Heart left ventricle (tissue), 16 donors: ENCODE measurements around the gene DNMT3A. TPM values are rescaled to one million over a fixed set of nuclear protein-coding genes. Genes with fewer than 3 reads are reported as not detected.

Experiments used
- ATAC-seq, 4 donors: fragments of 200-7000 bp; cut with Tn5 transposase; one replicate each; pipeline ENCODE4 v1.9.1; 2020 to 2022; ENCODE audit warnings: moderate library complexity in 4 of 4, mild to moderate bottlenecking in 3 of 4, moderate number of reproducible peaks in 1 of 4
- DNase-seq, 5 donors: peaks; one replicate each; pipeline ENCODE4 v3.0.0-alpha.2; 2020
- H3K27ac ChIP-seq, 12 donors: fragments of 200-600 bp; sonication (generic) in 4 of 12; one replicate each; pipeline versions ENCODE4 v1.5.0 to v1.8.0; 2016 to 2022; ENCODE audit warnings: mild to moderate bottlenecking in 2 of 12
- H3K27me3 ChIP-seq, 9 donors: fragments of 200-600 bp; sonication (generic) in 2 of 9; one replicate each; pipeline versions ENCODE4 v1.5.1 to v1.8.0; 2016 to 2022; ENCODE audit warnings: mild to moderate bottlenecking in 3 of 9
- H3K36me3 ChIP-seq, 9 donors: fragments of 200-600 bp; sonication (generic) in 2 of 9; one replicate each; pipeline versions ENCODE4 v1.5.0 to v1.8.0; 2018 to 2022; ENCODE audit warnings: mild to moderate bottlenecking in 2 of 9
- H3K4me1 ChIP-seq, 12 donors: fragments of 200-600 bp; sonication (generic) in 4 of 12; one replicate each; pipeline versions ENCODE4 v1.5.0 to v1.8.0; 2016 to 2022; ENCODE audit warnings: mild to moderate bottlenecking in 3 of 12
- H3K4me3 ChIP-seq, 12 donors: fragments of 200-600 bp; sonication (generic) in 4 of 12; one replicate each; pipeline versions ENCODE4 v1.5.0 to v1.8.0; 2017 to 2022; ENCODE audit warnings: mild to moderate bottlenecking in 9 of 12, moderate library complexity in 4 of 12
- H3K9me3 ChIP-seq, 12 donors: fragments of 200-600 bp; sonication (generic) in 4 of 12; one replicate each; pipeline versions ENCODE4 v1.5.0 to v1.8.0; 2016 to 2022; ENCODE audit warnings: mild to moderate bottlenecking in 1 of 12
- POLR2A ChIP-seq, 2 donors: fragments of 450-650 bp; IDR thresholded peaks; one replicate each; pipeline ENCODE4 v1.6.1; 2017; ENCODE audit warnings: antibody characterized with exemption in 2 of 2, mild to moderate bottlenecking in 2 of 2, moderate library complexity in 2 of 2
- WGBS, 4 donors: extraction: QIAGEN DNeasy Blood & Tissue Kit in 2 of 4; methylation state at CpG; one replicate each; pipeline versions ENCODE4 v1.1.5 to v1.1.7; 2013 to 2018; 5-methylcytosine and 5-hydroxymethylcytosine counted together
- intact Hi-C, 10 donors: fragments of 100-400 bp; cut with DNase I; formaldehyde crosslinking; loops; one replicate each; pipeline versions ENCODE4 v1.11.1 to v1.14.2; 2022
- polyA plus RNA-seq, 2 donors: library from polyadenylated mRNA; stranded (reverse); fragments of 200-250 nt; gene quantifications; one replicate each; pipeline ENCODE4 v1.2.3, GENCODE V29; 2013
- total RNA-seq, 9 donors: library from RNA; depleted of rRNA in 2 of 9; stranded (reverse); fragments of >200 nt in 2 of 9; fragmentation: NEBNext Ultra II Directional in 3 of 9; extraction: Animal tissue kit (Norgen Biotek cat#: 25700) in 3 of 9; gene quantifications; one replicate each; pipeline versions ENCODE4 v1.1.0 to v1.2.4, GENCODE V29; 2016 to 2023
- TF ChIP-seq, protein P1 (sequence below), 12 donors: fragments of 200-600 bp; sonication (generic) in 4 of 12; IDR thresholded peaks; one replicate each; pipeline versions ENCODE4 v1.5.0 to v1.8.0; 2018 to 2022; ENCODE audit warnings: antibody characterized with exemption in 12 of 12, mild to moderate bottlenecking in 5 of 12
- donor health status: ischemic (EF 13 %, LVEDD 7.1; RV severe dilation, severe dysfunction).
- donor health status: healthy with polysubstance abuse.
- donor health status: DM: no; HTN: yes; CAD: no.
- donor health status: DM: no; HTN: no; CAD: no.
- donor health status: ischemic (EF 25% LVEDD 6.9; RV normal size, moderate dysfunction).
- donor health status: ischemic (EF 25% LVEDD 5.7; RV mildly dilated, moderate dysfunction).
- donor health status: healthy.
- donor health status: DM: yes; HTN: yes; CAD: no.
- donor health status: ischemic (EF 35%, LVEDD 5.7; RV mildly dilated, moderate dysfunction).
- donor health status: nonischemic (EF 11% LVEDD 7.7; RV severe dilation, severe dysfunction).
- donor health status: DM: yes; HTN: yes; CAD: no.
- donor health status: PGD.
- donor health status: ischemic (EF 29% LVEDD 5.4; RV normal size, mild dysfunction).
- donor health status: nonischemic (EF 23%, LVEDD 6.1; RV moderate dilation, normal function).

DNMT3A gene
- total and polyA plus RNA-seq, 11 donors = 3.5 to 26.0 (median 16.0) TPM

DNA sequence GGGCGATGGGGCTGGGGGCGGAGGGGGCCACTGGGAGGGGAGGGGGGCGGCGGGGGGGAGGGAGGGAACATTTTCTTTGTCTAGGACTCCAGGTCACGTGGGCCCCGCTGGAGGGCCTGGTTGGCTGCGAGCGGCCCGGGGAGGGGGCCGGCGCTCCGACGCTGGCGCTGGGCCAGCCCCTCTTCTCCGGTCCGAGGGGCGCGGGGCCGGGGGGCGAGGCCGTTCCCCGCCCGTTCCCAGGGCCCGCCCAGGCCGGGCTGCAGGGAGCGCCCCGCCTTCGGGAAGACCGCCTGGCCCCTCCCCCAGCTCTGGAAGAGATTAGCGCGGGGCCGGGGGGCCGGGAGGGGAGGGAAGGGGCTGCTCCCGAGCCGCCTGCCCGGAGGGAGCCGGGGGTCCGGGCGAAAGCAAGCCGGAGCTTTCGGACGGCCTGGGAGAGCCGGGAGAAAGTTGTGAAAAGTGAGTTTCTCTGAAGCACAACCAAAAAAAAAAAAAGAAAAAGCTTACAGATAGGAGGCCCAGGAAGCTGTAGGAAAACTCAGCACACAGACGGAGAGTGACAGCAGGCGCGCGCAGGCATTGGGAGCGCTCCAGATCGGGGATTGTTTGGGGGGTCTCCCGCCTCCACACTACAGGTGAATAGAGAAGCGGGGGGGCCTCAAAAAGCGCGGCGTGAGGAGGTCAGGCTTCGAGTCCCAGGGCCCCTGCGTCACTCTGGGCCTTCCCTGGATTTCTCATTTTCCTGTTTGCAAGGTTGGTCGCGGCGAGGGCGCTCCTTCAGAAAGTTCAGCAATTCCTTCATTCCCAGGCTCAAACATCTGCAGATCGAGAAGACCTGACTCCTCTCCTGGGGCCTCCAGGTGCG is 89.2 kb downstream of the DNMT3A start:
- TF ChIP-seq, protein P1, sequence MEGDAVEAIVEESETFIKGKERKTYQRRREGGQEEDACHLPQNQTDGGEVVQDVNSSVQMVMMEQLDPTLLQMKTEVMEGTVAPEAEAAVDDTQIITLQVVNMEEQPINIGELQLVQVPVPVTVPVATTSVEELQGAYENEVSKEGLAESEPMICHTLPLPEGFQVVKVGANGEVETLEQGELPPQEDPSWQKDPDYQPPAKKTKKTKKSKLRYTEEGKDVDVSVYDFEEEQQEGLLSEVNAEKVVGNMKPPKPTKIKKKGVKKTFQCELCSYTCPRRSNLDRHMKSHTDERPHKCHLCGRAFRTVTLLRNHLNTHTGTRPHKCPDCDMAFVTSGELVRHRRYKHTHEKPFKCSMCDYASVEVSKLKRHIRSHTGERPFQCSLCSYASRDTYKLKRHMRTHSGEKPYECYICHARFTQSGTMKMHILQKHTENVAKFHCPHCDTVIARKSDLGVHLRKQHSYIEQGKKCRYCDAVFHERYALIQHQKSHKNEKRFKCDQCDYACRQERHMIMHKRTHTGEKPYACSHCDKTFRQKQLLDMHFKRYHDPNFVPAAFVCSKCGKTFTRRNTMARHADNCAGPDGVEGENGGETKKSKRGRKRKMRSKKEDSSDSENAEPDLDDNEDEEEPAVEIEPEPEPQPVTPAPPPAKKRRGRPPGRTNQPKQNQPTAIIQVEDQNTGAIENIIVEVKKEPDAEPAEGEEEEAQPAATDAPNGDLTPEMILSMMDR (IDR thresholded peaks at IDR 0.05) = no peak
- TF ChIP-seq POLR2A (IDR thresholded peaks at IDR 0.05) = peak in 1 of 2 donors; percentile 12
- no peaks in the 10 kb centered on the region for H3K9me3 ChIP-seq
- WGBS, 4 donors = 9 to 17% (median 13%) methylated on average over 42 to 60 of the region's 62 CpGs
- no peaks in the 10 kb centered on the region for H3K27me3 ChIP-seq
- peak overlapping the region in 11 of 12 donors; percentile 66 to 91 (median 84) for H3K27ac ChIP-seq
- ATAC-seq = peak; percentile 13 to 76 (median 58)
- H3K36me3 ChIP-seq = peaks cover 0 to 40% (median 15%) of the 10 kb centered on the region in 9 donors
- DNase-seq = peak; percentile 68 to 81 (median 78)
- H3K4me3 ChIP-seq = peak overlapping the region; percentile 38 to 74 (median 61)
- peaks cover 0 to 38% (median 29%) of the 10 kb centered on the region in 12 donors for H3K4me1 ChIP-seq
- intact Hi-C loops = loop anchor here in 1 of 10 donors (10.0 kb wide), 1 partner anchor 272 kb away; no protein-coding TSS in a partner anchor

DNA sequence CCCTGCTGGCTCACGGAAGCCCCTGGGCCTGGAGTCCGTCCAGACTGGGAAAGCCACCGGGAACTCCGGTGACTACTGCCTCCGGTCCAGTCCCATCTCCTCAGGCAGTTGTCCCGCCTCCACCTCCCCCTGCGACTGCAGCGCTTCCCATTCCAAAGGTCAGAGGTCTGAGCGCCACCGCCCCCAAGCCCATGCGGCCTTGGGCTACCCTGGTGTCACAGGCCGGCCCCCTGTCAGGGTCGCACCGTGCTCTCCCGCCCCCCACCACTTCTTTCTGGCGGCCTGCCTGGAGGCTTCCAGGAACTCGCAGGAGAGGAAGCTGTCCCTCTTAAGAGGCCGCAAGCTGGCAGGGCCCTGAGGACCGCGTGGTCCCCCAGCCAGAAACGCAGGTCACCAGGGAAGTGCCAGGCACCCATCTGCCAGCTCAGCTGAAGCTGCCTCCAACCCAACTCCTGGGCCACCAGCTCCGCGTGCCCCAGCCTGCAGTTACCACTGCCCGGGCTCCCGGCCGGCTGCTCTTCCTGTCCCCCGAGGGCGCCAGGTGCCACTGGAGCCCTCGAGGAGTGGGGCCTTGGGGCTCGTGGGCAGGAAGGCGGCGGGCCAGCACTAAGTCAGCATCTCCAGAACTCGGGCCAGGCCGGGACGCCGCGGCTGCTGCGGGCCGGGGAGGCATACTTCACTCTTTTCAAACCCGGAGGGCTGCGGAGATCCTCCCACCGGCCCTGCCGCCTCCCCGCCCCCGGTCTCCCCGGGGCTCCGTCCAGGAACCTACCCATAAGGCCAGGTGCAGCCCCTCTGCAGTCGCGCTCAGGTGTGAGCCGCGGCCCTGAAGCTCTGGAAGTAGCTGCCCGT is 90.1 kb downstream of the DNMT3A start:
- Histone ChIP-seq H3K4me3 (peak overlapping the region; percentile 38 to 74 (median 61)), H3K4me1 (peaks cover 0 to 29% (median 20%) of the 10 kb centered on the region in 12 donors), H3K27ac (peak overlapping the region in 11 of 12 donors; percentile 66 to 91 (median 84)), H3K36me3 (peaks cover 0 to 48% (median 22%) of the 10 kb centered on the region in 9 donors), H3K9me3 (no peaks in the 10 kb centered on the region), H3K27me3 (no peaks in the 10 kb centered on the region)
- DNase-seq = peak; percentile 59 to 78 (median 65)
- peak; percentile 52 to 69 (median 59) for ATAC-seq
- 3 to 12% (median 3%) methylated on average over 18 to 52 of the region's 52 CpGs for WGBS, 4 donors
- intact Hi-C loops = loop anchor here in 1 of 10 donors (10.0 kb wide), 1 partner anchor 273 kb away; no protein-coding TSS in a partner anchor
- TF ChIP-seq, protein P1 (IDR thresholded peaks at IDR 0.05) = no peak
- peak in 1 of 2 donors; percentile 8 for TF ChIP-seq POLR2A (IDR thresholded peaks at IDR 0.05)

- H3K27ac ChIP-seq = peak overlapping the region in 11 of 12 donors; percentile 66 to 91 (median 84)
- peak overlapping the region in 11 of 12 donors; percentile 38 to 74 (median 61) for H3K4me3 ChIP-seq
- no peak for TF ChIP-seq POLR2A (IDR thresholded peaks at IDR 0.05)
- TF ChIP-seq, protein P1 (IDR thresholded peaks at IDR 0.05) = no peak
- H3K9me3 ChIP-seq = no peaks in the 10 kb centered on the region
- DNase-seq = peak in 1 of 5 donors; percentile 36
- WGBS, 4 donors = 36 to 58% (median 44%) methylated on average over 8 to 13 of the region's 13 CpGs
- intact Hi-C loops = loop anchor here in 1 of 10 donors (10.0 kb wide), 1 partner anchor 274 kb away; no protein-coding TSS in a partner anchor
- H3K27me3 ChIP-seq = no peaks in the 10 kb centered on the region
- peaks cover 0 to 51% (median 28%) of the 10 kb centered on the region in 9 donors for H3K36me3 ChIP-seq
- H3K4me1 ChIP-seq = peaks cover 0 to 26% (median 17%) of the 10 kb centered on the region in 12 donors
- no peak for ATAC-seq
Measured at GRCh38 chr2:25251071-25251421, 90.7 kb downstream of the DNMT3A start.
